Hematopoietic multipotent progenitor cell treated with erythropoietin and hydrocortisone succinate and interleukin-3 and kit ligand, for 17 days (in vitro differentiated cells): ENCODE measurements around the gene ATP8A2.
A peak's percentile ranks its signal among the peaks of the same experiment; 100 is the strongest.
"Not testable (repeated sequence)": the region's sequence is repeated elsewhere in the genome, so short reads cannot be mapped to it uniquely, and the experiment has no call there.

Experiments used
- DNase-seq: peaks from one replicate; pipeline ENCODE4 v3.0.0-alpha.2; 2015; ENCODE audit warnings: low spot score

The ATP8A2 gene

DNA sequence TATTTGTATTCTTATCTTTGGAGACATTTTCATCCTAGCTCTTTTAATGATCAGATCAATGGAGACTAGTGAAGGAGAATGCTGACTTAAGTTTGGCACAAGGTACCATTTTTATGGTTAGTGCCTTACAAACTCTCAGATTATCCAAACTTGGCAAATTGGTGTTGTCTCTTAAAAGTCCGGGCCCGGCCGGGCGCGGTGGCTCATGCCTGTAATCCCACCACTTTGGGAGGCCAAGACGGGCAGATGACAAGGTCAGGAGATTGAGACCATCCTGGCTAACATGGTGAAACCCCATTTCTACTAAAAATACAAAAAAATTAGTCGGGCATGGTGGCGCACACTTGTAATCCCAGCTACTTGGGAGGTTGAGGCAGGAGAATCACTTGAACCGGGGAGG lies 177.2 kb downstream of the ATP8A2 start:
- DNase-seq: not testable (repeated sequence)

DNA sequence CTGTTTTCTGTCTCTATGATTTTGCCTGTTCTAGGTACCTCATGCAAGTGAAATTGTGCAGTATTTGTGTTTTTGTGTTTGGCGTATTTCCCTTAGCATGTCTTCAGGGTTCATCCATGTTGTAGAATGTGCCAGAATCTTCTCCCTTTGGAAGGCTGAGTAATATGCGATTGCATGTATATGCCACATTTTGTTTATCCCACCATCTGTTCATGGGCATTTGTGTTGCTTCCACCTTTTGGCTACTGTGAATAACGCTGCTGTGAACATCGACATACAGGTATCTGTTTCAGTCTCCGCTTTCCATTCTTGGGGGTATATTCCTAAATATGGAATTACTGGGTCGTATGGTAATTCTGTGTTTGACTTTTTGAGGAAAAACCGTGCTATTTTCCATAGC lies 190.0 kb downstream of the ATP8A2 start:
- DNase-seq: no peak

DNA sequence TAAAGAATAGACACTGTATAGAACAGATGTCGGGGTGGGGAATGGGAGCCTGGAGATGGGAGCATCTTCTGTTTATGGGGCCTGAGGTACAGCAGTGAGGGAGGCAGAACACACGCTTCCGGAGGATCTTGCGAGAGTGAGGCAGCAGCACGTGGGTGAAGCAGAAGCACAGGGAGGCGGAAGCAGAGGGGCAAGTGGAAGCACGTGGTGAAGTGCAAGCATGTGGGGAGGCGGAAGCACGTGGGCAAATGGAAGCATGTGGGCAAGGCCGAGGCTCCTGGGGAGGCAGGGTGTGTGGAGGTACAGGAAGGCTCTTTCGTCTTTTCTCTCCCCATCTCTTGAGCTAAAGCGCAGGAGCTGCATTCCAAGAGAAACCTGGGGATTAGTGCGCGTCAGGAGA lies 198.4 kb downstream of the ATP8A2 start:
- no peak for DNase-seq

DNA sequence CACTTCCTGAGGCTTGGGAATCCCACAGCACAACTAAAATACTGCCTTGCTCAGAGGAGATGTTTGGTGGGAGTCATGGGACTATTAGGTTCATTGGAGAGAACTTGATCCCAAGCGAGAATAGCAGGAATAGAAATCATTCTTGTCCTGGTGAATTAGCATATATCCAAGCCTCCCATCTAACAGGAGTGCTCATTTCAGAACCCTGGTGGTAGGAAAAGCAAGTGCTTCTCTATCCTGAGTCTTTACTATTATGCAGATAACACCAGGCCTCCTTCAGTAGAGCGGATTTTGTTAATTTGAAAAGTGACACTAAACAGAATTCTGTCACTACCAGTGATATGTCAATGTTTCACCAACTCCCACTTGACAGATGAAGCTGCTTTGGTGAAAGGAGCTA lies 199.5 kb downstream of the ATP8A2 start:
- DNase-seq: no peak

DNA sequence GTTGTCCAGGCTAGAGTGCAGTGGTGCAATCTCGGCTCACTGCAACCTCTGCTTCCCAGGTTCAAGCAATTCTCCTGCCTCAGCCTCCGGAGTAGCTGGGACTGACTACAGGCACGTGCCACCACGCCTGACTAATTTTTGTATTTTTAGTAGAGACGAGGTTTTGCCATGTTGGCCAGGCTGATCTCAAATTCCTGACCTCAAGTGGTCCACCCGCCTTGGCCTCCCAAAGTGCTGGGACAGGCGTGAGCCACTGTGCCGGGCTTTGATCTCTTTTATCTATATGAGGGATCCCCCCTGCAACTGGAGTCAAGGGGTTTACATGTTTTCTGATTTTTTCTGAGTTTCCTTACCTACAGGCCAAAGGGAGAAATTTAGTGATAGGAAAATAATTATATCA lies 200.4 kb downstream of the ATP8A2 start:
- not testable (repeated sequence) for DNase-seq

DNA sequence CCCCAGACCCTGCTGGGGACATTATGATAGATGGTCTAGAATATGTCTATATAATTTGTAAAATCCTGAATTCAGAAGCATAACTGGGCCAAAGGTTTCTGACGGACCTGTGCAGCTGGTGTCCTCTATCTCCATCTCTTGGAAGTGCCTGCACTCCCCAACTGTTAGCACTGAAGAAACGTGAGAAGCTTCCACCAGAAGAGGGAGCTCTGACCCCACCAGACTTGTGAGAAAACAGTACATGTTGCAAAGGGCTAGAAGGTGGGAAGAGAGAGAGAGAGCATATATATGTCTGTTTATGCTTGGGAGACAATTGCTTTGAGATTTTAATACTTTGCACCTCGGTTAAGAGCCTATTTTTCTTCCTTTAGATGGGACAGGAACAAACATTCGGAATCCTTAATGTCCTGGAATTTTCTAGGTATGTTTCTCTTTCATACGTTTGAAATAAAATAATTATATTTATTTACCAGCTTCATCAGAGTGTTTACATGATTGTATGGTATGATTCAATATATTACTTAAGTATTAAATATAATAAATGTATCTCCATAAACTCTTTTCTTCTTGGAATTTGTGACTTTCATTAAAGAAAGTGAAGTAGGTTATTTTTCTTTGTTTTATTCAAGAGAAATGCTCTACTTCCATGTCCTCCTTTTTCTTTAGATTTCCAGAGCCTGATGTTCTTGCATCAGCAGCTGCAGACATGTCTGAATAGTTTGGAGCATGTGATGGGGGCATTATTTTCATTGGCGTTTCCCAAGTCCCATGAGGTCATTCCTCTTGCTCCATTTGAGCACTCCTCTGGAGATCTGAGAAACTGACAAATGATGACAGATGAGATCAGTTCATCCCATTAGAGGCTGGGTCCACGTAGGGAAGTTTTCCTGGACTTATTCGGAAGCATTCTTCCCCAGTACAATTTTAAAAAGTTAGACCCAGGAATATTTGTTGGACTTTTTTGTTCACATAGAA lies 202.9 kb downstream of the ATP8A2 start:
- peak; percentile 32 for DNase-seq

DNA sequence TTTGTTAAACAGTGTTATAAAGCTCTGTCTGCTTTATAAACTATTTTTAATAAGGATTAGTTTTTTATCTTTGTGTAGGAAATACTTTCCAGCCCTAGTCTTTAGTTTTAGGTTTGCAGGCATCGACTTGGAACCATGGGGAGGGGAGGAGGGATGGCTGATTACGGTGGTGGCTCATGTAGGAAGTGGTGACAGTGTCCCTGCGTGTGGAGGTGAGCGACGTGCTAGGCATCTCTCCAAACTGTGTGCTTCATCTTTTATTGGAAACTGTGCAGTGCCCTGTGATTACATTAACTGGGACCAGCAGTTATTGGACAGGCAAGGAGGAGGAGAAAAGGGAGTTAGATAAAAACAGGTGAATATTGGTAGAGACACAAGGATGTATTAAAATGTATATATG lies 203.8 kb downstream of the ATP8A2 start:
- DNase-seq: no peak

DNA sequence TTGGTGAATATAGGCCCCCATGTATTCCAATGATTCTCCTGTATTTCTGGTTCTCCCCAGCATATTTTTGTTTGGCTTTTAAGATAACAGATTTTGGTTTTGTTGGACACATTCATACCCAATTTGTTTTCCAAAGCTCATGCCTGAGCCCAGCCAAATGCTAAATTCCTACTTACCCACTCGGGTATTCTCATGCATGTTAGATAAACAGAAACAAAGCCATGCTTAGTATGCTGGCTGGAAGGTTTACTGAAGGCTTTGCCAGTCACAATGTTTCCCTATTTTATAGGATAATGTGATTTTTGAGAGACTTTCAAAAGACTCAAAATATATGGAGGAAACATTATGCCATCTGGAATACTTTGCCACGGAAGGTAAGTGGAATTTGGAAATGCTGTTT lies 206.8 kb downstream of the ATP8A2 start:
- DNase-seq: no peak

DNA sequence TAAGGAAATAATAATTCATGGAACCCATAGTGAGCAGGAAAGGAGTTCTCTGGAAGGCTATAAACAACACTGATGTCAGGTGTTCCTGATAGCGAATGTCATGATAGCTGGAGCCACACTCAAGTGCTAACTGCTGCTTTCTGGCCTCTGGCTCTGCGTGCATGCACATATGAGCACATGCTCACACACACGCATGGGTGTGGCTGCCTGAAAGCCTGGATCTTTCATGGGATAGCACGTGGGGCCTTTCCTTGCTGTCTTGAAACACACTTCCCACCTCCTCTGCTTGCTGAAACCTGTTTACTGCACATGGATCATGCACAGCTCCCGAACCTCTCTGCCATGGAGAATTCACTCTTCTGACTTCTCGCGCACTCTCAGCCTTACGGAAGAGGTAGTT lies 207.4 kb downstream of the ATP8A2 start:
- DNase-seq: no peak

DNA sequence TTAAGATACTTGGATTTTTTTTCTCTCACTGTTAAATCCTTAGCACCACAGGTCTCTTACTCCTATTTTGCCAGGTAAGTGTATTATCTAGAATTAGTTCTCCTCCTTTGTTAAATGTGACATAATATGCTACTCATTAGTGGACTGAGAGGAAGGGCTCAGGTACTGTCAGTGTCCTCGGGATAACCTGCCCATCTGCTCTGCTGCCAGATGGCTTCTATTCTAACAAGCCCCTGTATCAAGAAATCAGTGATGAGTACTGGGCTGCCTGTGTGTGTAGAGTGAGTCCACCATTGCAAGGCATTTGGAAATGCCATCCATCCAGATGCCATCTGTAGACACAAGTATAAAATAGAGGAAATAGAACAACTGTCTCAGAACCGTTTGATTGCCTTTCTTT lies 209.6 kb downstream of the ATP8A2 start:
- no peak for DNase-seq

DNA sequence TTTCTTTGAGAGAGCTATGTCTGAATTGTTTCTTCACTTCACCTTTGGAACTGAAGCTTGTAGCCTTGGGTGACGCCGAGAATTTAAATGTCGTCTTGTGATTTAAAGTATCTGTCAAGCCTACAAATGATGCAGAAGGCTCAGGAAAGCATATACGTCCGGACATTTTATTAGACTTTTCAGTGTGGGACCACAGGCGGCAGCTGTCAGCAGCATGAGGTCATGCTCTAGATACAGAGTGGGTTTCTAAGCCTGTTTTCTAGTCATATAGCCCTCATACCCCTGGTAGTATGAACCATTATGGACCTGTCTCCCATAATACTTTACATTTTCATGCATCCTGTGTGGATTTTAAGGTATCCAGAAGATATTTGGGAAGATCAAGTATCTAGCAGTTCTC lies 212.3 kb downstream of the ATP8A2 start:
- no peak for DNase-seq

DNA sequence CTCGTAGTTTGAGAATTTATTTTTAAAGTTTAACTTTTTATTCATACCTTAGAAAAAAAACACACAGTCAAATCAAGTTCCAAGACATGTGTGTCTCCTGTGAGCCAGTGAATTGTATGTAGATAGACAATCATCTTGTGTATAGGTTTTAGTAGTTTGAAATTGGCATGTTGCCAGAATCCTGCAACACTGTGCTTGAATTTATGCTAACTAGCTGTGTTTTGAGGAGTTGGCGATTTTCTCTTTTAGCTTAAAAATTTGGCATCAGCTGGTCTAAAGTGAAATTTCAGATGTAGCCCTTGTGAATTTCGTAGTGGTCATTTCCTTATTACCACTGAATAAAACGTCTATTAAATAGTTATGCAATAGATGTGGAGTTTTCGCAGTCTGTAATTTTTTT lies 213.2 kb downstream of the ATP8A2 start:
- DNase-seq: peak; percentile 17

DNA sequence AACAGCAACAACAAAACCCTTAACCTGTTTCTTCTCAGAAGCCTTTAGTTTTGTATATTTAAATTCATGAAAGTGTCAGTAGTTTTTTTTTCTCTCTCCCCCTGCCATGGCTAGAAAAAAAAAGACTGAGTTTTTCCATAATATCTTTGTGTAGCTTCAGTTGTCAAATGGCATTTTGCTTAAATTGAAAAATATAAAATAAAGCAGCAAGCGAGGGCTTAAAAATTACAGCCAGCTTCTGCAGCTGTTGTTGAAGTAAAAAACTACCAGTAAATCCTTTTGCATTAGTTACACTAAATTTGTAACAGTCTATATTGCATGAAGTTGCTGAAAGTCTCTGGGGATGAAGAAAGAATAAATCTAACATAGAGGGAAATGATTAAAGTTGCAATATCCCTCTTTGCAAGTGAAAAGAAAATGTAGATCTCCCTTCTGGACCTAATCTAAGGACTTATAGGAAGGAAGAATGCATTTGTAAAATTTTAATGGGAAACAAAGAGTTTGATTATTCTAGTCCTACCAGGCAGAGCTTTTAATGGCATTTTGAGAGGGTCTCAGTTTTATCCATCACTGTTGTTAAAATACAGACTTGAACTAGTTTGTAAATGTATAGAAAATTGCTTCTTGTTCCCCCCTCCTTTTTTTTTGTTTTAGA lies 215.7 kb downstream of the ATP8A2 start:
- DNase-seq: no peak

DNA sequence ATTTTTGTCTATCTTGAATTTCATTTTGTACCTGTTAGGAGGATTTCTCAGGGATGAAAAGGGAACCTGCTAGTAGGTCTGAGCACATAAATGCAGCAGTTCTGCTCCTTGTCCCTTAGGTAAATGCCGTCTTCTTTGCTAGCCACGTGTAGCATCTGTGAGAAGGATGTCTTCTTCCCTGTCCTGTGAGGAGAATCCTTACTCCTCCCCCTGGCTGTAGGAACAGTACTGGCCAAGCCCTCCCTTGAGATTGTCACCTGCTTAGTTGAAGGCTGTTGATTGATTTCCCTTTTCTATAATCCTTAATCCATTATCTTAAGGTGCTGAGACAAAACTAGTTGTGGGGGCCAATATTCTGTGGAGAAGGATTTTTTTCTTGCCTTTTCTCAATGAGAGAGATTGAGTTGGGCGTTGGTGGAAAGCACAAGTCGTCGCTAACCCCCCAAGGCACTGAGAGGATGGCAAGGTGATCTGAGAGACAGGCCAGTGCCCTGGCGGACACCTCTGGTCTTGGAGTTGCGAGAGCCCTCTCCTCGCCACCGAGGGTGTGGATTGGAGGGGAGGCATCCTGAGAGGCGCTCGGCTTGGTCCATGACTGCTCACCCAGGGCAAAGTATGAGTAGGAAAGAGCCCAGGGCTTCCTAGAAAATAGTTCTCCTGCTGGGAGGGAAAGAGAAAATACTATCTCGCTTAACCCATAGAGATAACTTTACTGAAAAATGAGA lies 216.7 kb downstream of the ATP8A2 start:
- DNase-seq: no peak

DNA sequence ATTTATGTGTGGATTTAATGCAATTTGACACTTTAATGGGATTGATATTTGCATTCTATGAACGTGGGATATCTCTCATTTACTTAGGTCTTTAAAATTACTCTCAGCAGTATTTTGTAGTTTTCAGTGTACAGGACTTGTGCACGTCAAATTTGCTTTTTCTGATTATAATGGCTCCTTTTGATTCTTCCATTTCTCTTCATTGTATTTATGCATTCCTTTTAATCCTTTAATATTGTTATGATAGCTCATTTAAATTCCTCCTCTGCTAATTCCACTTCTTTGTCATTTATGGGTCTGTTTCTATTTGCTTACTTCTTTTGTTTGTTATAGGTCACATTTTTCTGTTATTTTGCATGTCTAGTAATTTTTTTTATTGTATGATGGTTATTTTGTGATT lies 226.6 kb downstream of the ATP8A2 start:
- DNase-seq: no peak

DNA sequence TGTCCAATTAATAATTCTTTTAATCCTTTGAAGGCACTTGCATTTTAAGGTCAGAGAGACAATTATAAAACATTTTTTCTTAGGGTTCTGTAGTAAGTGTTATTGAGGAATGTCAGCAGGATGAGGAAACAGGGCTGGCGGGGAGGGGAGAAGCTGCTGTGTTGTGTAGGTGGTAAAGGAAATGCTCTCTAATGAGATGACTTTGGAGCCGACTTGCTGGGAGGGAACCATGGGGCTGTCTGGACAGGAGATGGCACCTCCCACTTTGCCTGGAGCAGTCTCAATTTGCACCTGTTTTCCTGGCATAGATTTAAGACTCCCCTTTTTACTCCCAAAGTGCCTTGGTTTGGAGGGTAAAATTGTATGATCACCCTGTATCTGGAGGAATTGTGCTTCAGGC lies 230.4 kb downstream of the ATP8A2 start:
- DNase-seq: no peak

DNA sequence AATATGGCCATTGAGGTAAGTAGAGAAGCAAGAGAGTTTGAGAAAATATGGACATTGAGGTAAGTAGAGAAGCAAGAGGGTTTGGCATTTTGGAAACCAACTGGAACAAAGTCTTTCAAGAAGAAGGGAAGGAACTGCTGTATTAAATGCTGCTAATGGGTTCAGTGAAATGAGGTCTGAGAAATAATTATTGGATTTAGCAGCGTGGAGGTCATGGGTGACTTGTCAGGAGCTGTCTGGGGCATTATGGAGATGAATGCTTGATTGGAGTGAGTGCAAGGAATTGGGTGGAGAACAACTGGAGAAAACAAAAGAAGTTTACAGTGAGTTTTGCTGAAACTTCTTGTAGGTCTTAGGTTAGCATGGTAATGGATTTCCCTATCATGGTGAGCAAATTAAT lies 232.3 kb downstream of the ATP8A2 start:
- DNase-seq: no peak

DNA sequence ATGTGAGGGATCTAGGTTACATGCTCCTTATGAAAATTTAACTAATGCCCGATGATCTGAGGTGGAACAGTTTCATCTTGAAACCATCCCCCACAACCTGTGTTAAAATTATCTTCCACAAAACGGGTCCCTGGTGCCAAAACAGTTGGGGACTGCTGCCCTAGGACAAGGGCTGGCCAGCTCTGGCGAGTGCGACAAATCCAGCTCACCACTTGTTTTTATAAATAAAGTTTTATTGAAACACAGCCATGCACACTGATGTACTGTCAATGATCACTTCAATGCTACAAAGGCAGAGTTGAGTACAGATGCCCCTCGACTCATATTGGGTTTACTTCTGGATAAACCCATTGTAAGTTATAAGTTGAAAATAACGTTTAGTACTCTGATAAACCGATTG lies 235.3 kb downstream of the ATP8A2 start:
- DNase-seq: no peak

DNA sequence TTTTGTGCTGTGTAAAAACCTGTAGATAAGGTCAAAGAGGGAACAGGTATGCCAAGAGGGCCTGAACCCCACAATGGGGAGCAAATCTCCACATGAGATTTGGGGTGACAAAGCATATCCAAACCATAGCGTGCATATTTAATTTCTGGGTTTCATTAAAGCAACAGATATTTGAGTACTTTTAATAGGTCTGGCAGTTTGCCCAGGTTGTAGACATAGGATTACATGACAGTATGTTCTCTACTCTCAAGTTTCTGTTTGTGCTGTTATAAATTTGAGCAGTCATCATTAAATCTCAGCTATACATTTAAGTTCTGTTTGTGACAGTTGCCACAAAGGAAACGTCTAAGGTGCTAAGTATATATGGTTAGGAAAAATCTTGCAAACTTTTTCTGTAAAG lies 236.4 kb downstream of the ATP8A2 start:
- DNase-seq: no peak

DNA sequence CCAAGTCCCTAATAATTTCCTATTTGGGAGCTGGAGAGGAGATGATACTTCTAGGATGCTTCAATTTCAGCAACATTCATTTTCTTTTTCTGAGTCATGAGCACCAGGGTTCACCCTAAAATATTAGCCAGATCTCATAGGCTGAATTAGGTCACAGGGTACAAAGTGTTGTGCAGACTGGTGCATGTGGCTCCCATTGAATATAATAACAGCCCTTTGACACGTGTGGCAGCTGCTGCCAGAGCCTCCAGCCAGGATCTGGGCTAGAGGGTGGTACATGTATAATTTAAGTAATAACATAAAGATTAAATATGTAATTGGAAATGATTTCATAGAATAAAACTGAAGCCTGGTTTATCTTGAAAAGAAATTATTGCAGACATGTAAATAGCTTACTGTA lies 244.9 kb downstream of the ATP8A2 start:
- no peak for DNase-seq

DNA sequence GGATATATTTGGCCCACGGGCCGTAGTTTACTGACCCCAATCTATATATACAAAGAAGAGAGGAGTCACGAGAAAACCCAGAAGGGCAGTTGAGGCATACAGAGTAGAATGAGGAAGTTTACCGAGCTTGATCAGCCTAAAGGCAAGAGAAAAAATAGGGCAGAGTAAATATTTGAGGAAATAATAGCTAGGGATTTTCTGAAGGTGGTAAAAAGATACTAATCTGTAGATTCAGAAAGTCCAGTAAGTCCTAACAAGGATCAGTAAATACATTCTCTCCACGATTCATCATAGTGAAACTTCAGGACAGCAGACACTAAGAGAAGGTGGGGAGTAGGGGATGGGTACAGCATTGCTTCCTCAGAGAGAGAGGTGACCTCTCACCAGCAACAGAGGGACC lies 248.1 kb downstream of the ATP8A2 start:
- no peak for DNase-seq

DNA sequence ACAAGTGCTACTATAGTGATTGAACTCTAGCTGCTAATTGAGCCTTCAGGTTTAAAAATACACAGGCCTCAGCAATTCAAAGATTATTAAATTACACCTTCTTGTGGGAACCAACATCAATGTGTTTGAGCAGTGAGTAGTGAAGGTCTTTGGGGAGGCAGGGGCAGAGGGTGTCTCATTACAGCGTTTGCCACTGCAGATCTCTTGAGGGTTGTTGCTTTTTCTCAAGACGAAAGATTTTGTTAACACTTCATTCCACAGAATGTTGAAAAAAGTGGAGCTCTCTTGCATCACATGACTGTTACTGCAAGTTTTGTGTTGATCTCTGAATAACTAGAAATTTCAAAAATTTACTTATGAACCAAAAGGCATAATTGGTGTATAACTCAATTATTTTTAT lies 253.6 kb downstream of the ATP8A2 start:
- no peak for DNase-seq

DNA sequence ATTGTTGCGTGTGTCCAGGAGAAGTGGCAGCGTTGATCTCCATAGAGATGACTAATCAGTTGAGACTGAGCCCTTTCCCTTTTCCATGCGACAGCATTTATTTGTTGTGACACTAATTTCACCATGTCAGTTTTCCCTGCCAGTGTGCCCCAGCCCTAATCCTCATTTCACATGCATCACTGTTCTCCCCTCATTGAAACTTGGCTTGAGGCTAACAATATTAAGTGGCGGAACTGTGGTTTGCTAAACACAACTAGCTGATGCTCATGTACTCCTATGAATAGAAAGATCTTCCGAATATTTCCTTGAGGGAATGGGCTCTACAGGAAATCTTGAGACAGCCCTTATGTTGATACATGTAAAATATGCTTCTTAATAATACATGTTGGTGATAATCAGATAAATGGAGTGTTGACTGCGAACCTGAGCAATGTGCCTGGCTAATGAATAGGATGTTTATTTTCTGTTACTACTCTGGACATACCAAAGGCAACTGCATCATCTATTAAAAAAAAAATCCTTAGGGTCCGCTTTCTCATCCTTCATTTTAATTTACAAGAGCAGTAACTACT lies 258.6 kb downstream of the ATP8A2 start:
- no peak for DNase-seq
